Body of pancreas (tissue), 4 donors: Measurements from ENCODE around the gene C1D. TPM values are rescaled to one million over a fixed set of nuclear protein-coding genes. Genes with fewer than 3 reads are reported as not detected.

ENCODE experiments used
- ATAC-seq: fragments of 150-250 bp; one replicate; pipeline ENCODE4 v1.9.1; 2016
- DNase-seq, 4 donors: peaks; one replicate each; pipeline ENCODE4 v3.0.0-alpha.2; 2019
- H3K27ac ChIP-seq, 4 donors: fragments of 200-600 bp; sonication (generic); 1 replicate in 3 of 4; 2 replicates in 1 of 4; pipeline versions ENCODE4 v1.5.1 to v1.6.1; 2016 to 2019; ENCODE audit warnings: mild to moderate bottlenecking in 1 of 4, mixed read lengths in 1 of 4, moderate library complexity in 1 of 4
- H3K27me3 ChIP-seq, 2 donors: fragments of 200-600 bp; sonication (generic); one replicate each; pipeline ENCODE4 v1.6.0; 2016; ENCODE audit warnings: mild to moderate bottlenecking in 1 of 2
- H3K36me3 ChIP-seq, 2 donors: fragments of 200-600 bp; sonication (generic); replicated peaks in 1 of 2; 2 replicates each; pipeline ENCODE4 v1.5.1; 2016; ENCODE audit warnings: low read depth in 2 of 2; ENCODE audit not compliant: insufficient read depth in 1 of 2
- H3K4me1 ChIP-seq: fragments of 200-600 bp; sonication (generic); one replicate; pipeline ENCODE4 v1.6.0; 2016
- H3K4me3 ChIP-seq, 2 donors: fragments of 200-600 bp; sonication (generic); 1 replicate in 1 of 2; 2 replicates in 1 of 2; pipeline ENCODE4 v1.5.1; 2016 to 2019
- H3K9me3 ChIP-seq, 3 donors: fragments of 200-600 bp; sonication (generic); 1 replicate in 2 of 3; 2 replicates in 1 of 3; pipeline ENCODE4 v1.5.1; 2016
- CTCF ChIP-seq, 7 experiments: fragments of 450-650 bp in 4 of 7; fragments of 200-600 bp in 3 of 7; sonication (generic) in 3 of 7; IDR thresholded peaks; one replicate each; pipeline ENCODE4 v1.5.1; 2016 to 2019; ENCODE audit warnings: antibody characterized with exemption in 7 of 7
- POLR2A ChIP-seq, 3 donors: fragments of 450-650 bp; IDR thresholded peaks; one replicate each; pipeline ENCODE4 v1.6.1; 2016; ENCODE audit warnings: antibody characterized with exemption in 3 of 3, mild to moderate bottlenecking in 2 of 3
- WGBS, 2 donors: methylation state at CpG; one replicate each; pipeline ENCODE4 v1.1.5; 2017; 5-methylcytosine and 5-hydroxymethylcytosine counted together
- intact Hi-C: fragments of 100-400 bp; cut with DNase I; formaldehyde crosslinking; loops from one replicate; pipeline ENCODE4 v1.15.1; 2023
- total RNA-seq, 2 donors: library from RNA; depleted of rRNA; stranded (reverse); fragments of >200 nt; gene quantifications; one replicate each; pipeline ENCODE4 v1.1.0, GENCODE V29; 2016

Gene C1D
- total RNA-seq, 2 donors from 2014 or later, result 18.5 to 29.6 TPM

GRCh38 chr2:68104111-68104835, 41.5 kb upstream of the C1D start:
- Histone ChIP-seq H3K27me3 (no peaks in the 10 kb centered on the region), H3K4me3 (no peak overlapping the region), H3K36me3 (no peaks in the 10 kb centered on the region), H3K9me3 (peaks cover 0 to 7% (median 0%) of the 10 kb centered on the region in 3 donors), H3K4me1 (no peaks in the 10 kb centered on the region), H3K27ac (no peak overlapping the region)
- TF ChIP-seq CTCF (IDR thresholded peaks at IDR 0.05) (no peak), POLR2A (IDR thresholded peaks at IDR 0.05) (no peak)
- DNase-seq, result no peak
- 69 to 73% methylated on average over 4 of the region's 4 CpGs for WGBS, 2 donors
- intact Hi-C loops, result no loop called here
- ATAC-seq, result no peak

- no peak for DNase-seq
- no peaks in the 10 kb centered on the region for H3K4me1 ChIP-seq
- no peak overlapping the region for H3K4me3 ChIP-seq
- no peak overlapping the region for H3K27ac ChIP-seq
- intact Hi-C loops, result no loop called here
- H3K9me3 ChIP-seq, result peaks cover 0 to 7% (median 0%) of the 10 kb centered on the region in 3 donors
- ATAC-seq, result no peak
- H3K27me3 ChIP-seq, result no peaks in the 10 kb centered on the region
- TF ChIP-seq CTCF (IDR thresholded peaks at IDR 0.05), result no peak
- TF ChIP-seq POLR2A (IDR thresholded peaks at IDR 0.05), result no peak
- no peaks in the 10 kb centered on the region for H3K36me3 ChIP-seq
Measured at GRCh38 chr2:68103709-68104055, 40.9 kb upstream of the C1D start.

- 83 to 85% methylated on average over 4 of the region's 4 CpGs for WGBS, 2 donors
- intact Hi-C loops, result no loop called here
- no peaks in the 10 kb centered on the region for H3K36me3 ChIP-seq
- H3K27ac ChIP-seq, result no peak overlapping the region
- peaks cover 0 to 7% (median 0%) of the 10 kb centered on the region in 3 donors for H3K9me3 ChIP-seq
- H3K4me1 ChIP-seq, result no peaks in the 10 kb centered on the region
- ATAC-seq (no peak), DNase-seq (no peak)
- no peaks in the 10 kb centered on the region for H3K27me3 ChIP-seq
- TF ChIP-seq POLR2A (IDR thresholded peaks at IDR 0.05) (no peak), CTCF (IDR thresholded peaks at IDR 0.05) (no peak)
- H3K4me3 ChIP-seq, result no peak overlapping the region
Measured at GRCh38 chr2:68103030-68103708, 40.4 kb upstream of the C1D start.

- no peak for DNase-seq
- Histone ChIP-seq H3K27me3 (no peaks in the 10 kb centered on the region), H3K27ac (no peak overlapping the region), H3K4me1 (no peaks in the 10 kb centered on the region), H3K9me3 (no peaks in the 10 kb centered on the region), H3K36me3 (no peaks in the 10 kb centered on the region), H3K4me3 (no peak overlapping the region)
- 44 to 58% methylated on average over 1 of the region's 1 CpG for WGBS, 2 donors
- ATAC-seq, result no peak
- intact Hi-C loops, result no loop called here
- TF ChIP-seq POLR2A (IDR thresholded peaks at IDR 0.05) (no peak), CTCF (IDR thresholded peaks at IDR 0.05) (no peak)
Measured at GRCh38 chr2:68100189-68100588, 37.4 kb upstream of the C1D start.

- H3K27ac ChIP-seq, result no peak overlapping the region
- WGBS, 2 donors, result 81 to 84% methylated on average over 8 of the region's 8 CpGs
- no peaks in the 10 kb centered on the region for H3K4me1 ChIP-seq
- no peak for TF ChIP-seq CTCF (IDR thresholded peaks at IDR 0.05)
- no peak overlapping the region for H3K4me3 ChIP-seq
- intact Hi-C loops, result no loop called here
- DNase-seq, result no peak
- H3K9me3 ChIP-seq, result no peaks in the 10 kb centered on the region
- no peak for ATAC-seq
- no peaks in the 10 kb centered on the region for H3K36me3 ChIP-seq
- no peaks in the 10 kb centered on the region for H3K27me3 ChIP-seq
Measured at GRCh38 chr2:68099260-68099659, 36.5 kb upstream of the C1D start.
